Measurements from ENCODE around the gene DDIT3. TPM values are rescaled to one million over a fixed set of nuclear protein-coding genes. Genes with fewer than 3 reads are reported as not detected.
"Not testable (repeated sequence)": the region's sequence is repeated elsewhere in the genome, so short reads cannot be mapped to it uniquely, and the experiment has no call there.

The DDIT3 gene
- polyA plus RNA-seq, 1 donor from 2014 or later: 24.0 TPM

- Histone ChIP-seq H4K20me1 (ENCODE audit: insufficient read depth) (no peaks in the 10 kb centered on the region), H3K9ac (ENCODE audit: low read length) (peak overlapping the region; percentile 87)
Observed at GRCh38 chr12:57518920-57519795, 1.2 kb downstream of the DDIT3 start.

DNA sequence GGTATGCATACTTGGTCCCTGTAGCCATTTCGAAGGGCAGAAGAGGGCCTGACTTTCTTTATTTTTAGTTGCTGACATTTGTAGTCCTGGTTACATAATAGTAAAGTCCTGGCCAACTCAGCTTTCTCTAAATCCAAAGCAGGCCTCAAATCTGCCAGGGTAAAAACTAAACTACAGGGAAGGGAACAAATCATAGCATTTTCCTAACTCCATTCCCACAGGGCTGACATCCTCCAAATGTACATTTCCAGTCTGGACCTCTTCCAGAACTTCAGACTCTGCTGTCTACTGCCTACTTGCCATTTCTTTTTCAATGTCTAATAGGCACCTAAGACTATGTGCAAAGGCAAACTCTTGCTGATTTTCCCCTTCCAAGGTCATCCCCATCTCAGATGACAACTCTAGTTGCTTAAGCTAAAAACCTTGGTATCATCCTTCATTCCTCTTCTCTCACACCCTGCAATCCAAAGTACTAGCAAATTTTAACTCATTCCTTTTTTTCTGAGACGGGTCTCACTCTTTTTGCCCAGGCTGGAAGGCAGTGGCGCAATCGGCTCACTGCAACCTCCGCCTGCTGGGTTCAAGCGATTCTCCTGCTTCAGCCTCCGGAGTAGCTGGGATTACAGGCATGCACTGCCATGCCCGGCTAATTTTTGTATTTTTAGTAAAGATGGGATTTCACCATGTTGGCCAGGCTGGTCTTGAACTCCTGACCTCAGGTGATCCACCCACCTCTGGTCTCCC, 2.0 kb downstream of the DDIT3 start:
- H3K27ac ChIP-seq (ENCODE audit: low read length): no peak overlapping the region
- no peaks in the 10 kb centered on the region for H3K36me3 ChIP-seq (ENCODE audit: insufficient read depth, low read length)
- H3K27me3 ChIP-seq (ENCODE audit: insufficient read depth, low read depth, low read length): no peaks in the 10 kb centered on the region
- H3K4me3 ChIP-seq (ENCODE audit: low read length): no peak overlapping the region
- peaks cover under 1% of the 10 kb centered on the region for H3F3A ChIP-seq (ENCODE audit: insufficient read depth, low read length, poor library complexity, severe bottlenecking)
- no peak overlapping the region for H3K9ac ChIP-seq (ENCODE audit: low read length)
- no peak for TF ChIP-seq SMC3 (conservative IDR thresholded peaks at IDR 0.05; ENCODE audit: poor library complexity)
- TF ChIP-seq EP300 (conservative IDR thresholded peaks at IDR 0.05; ENCODE audit: poor library complexity, severe bottlenecking): no peak
- TF ChIP-seq RAD21 (conservative IDR thresholded peaks at IDR 0.05): no peak
- no peak for TF ChIP-seq POLR2AphosphoS5 (IDR thresholded peaks at IDR 0.05)
- TF ChIP-seq, protein P1, sequence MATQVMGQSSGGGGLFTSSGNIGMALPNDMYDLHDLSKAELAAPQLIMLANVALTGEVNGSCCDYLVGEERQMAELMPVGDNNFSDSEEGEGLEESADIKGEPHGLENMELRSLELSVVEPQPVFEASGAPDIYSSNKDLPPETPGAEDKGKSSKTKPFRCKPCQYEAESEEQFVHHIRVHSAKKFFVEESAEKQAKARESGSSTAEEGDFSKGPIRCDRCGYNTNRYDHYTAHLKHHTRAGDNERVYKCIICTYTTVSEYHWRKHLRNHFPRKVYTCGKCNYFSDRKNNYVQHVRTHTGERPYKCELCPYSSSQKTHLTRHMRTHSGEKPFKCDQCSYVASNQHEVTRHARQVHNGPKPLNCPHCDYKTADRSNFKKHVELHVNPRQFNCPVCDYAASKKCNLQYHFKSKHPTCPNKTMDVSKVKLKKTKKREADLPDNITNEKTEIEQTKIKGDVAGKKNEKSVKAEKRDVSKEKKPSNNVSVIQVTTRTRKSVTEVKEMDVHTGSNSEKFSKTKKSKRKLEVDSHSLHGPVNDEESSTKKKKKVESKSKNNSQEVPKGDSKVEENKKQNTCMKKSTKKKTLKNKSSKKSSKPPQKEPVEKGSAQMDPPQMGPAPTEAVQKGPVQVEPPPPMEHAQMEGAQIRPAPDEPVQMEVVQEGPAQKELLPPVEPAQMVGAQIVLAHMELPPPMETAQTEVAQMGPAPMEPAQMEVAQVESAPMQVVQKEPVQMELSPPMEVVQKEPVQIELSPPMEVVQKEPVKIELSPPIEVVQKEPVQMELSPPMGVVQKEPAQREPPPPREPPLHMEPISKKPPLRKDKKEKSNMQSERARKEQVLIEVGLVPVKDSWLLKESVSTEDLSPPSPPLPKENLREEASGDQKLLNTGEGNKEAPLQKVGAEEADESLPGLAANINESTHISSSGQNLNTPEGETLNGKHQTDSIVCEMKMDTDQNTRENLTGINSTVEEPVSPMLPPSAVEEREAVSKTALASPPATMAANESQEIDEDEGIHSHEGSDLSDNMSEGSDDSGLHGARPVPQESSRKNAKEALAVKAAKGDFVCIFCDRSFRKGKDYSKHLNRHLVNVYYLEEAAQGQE (IDR thresholded peaks at IDR 0.05; ENCODE audit: borderline replicate concordance): no peak
- no peak for TF ChIP-seq TAF1 (IDR thresholded peaks at IDR 0.05; ENCODE audit: low read depth)
- no peak for TF ChIP-seq MXI1 (conservative IDR thresholded peaks at IDR 0.05; ENCODE audit: poor library complexity, severe bottlenecking)
- TF ChIP-seq, protein P2, sequence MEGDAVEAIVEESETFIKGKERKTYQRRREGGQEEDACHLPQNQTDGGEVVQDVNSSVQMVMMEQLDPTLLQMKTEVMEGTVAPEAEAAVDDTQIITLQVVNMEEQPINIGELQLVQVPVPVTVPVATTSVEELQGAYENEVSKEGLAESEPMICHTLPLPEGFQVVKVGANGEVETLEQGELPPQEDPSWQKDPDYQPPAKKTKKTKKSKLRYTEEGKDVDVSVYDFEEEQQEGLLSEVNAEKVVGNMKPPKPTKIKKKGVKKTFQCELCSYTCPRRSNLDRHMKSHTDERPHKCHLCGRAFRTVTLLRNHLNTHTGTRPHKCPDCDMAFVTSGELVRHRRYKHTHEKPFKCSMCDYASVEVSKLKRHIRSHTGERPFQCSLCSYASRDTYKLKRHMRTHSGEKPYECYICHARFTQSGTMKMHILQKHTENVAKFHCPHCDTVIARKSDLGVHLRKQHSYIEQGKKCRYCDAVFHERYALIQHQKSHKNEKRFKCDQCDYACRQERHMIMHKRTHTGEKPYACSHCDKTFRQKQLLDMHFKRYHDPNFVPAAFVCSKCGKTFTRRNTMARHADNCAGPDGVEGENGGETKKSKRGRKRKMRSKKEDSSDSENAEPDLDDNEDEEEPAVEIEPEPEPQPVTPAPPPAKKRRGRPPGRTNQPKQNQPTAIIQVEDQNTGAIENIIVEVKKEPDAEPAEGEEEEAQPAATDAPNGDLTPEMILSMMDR (IDR thresholded peaks at IDR 0.05; ENCODE audit: poor library complexity, severe bottlenecking): no peak
- TF ChIP-seq EZH2 (IDR thresholded peaks at IDR 0.05; ENCODE audit: borderline replicate concordance, insufficient read depth, low read length, poor library complexity, severe bottlenecking): no peak
- no peak overlapping the region for H2AFZ ChIP-seq (ENCODE audit: low read depth, low read length)
- H3K9me3 ChIP-seq (ENCODE audit: low read length): no peaks in the 10 kb centered on the region
- no peak overlapping the region for H3K4me2 ChIP-seq (ENCODE audit: low read length)
- no peaks in the 10 kb centered on the region for H3K9me2 ChIP-seq (ENCODE audit: insufficient read depth, low read length)
- H3K79me2 ChIP-seq (replicated peaks; ENCODE audit: insufficient read depth, low read length): peaks cover 19% of the 10 kb centered on the region
- no peaks in the 10 kb centered on the region for H4K20me1 ChIP-seq (ENCODE audit: insufficient read depth)

More at GRCh38 chr12:57518920-57519795, 1.2 kb downstream of the DDIT3 start:
- Histone ChIP-seq H3K4me2 (ENCODE audit: low read length) (peak overlapping the region; percentile 99), H3K9me3 (ENCODE audit: low read length) (no peaks in the 10 kb centered on the region), H3K27ac (ENCODE audit: low read length) (peak overlapping the region; percentile 88), H3K27me3 (ENCODE audit: insufficient read depth, low read depth, low read length) (no peaks in the 10 kb centered on the region), H3K9me2 (ENCODE audit: insufficient read depth, low read length) (no peaks in the 10 kb centered on the region), H2AFZ (ENCODE audit: low read depth, low read length) (no peak overlapping the region), H3F3A (ENCODE audit: insufficient read depth, low read length, poor library complexity, severe bottlenecking) (peaks cover 4% of the 10 kb centered on the region), H3K4me3 (ENCODE audit: low read length) (peak overlapping the region; percentile 86), H3K79me2 (replicated peaks; ENCODE audit: insufficient read depth, low read length) (peaks cover 19% of the 10 kb centered on the region), H3K36me3 (ENCODE audit: insufficient read depth, low read length) (no peaks in the 10 kb centered on the region)
- TF ChIP-seq TAF1 (IDR thresholded peaks at IDR 0.05; ENCODE audit: low read depth) (no peak), RAD21 (conservative IDR thresholded peaks at IDR 0.05) (no peak), EZH2 (IDR thresholded peaks at IDR 0.05; ENCODE audit: borderline replicate concordance, insufficient read depth, low read length, poor library complexity, severe bottlenecking) (no peak), SMC3 (conservative IDR thresholded peaks at IDR 0.05; ENCODE audit: poor library complexity) (no peak), MXI1 (conservative IDR thresholded peaks at IDR 0.05; ENCODE audit: poor library complexity, severe bottlenecking) (no peak), EP300 (conservative IDR thresholded peaks at IDR 0.05; ENCODE audit: poor library complexity, severe bottlenecking) (no peak), POLR2AphosphoS5 (IDR thresholded peaks at IDR 0.05) (no peak)
- TF ChIP-seq, protein P2 (IDR thresholded peaks at IDR 0.05; ENCODE audit: poor library complexity, severe bottlenecking): no peak

DNA sequence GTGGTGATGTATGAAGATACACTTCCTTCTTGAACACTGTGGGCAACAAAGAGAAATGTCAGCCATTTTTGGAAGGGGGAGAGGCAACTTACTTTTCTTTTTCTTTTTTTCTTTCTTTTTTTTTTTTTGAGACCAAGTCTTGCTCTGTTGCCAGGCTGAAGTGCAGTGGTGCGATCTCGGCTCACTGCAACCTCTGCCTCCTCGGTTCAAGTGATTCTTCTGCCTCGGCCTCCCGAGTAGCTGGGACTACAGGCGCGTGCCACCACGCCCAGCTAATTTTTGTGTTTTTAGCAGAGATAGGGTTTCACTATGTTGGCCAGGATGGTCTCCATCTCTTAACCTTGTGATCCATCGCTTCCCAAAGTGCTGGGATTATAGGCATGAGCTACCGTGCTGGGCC, 2.6 kb downstream of the DDIT3 start:
- not testable (repeated sequence) for H3K27me3 ChIP-seq (ENCODE audit: insufficient read depth, low read depth, low read length); H3K36me3 ChIP-seq (ENCODE audit: insufficient read depth, low read length); H2AFZ ChIP-seq (ENCODE audit: low read depth, low read length); H4K20me1 ChIP-seq (ENCODE audit: insufficient read depth); H3K9me3 ChIP-seq (ENCODE audit: low read length); H3K9ac ChIP-seq (ENCODE audit: low read length); H3K4me2 ChIP-seq (ENCODE audit: low read length); H3K9me2 ChIP-seq (ENCODE audit: insufficient read depth, low read length); H3K4me3 ChIP-seq (ENCODE audit: low read length); H3K27ac ChIP-seq (ENCODE audit: low read length); H3F3A ChIP-seq (ENCODE audit: insufficient read depth, low read length, poor library complexity, severe bottlenecking)
- H3K79me2 ChIP-seq (replicated peaks; ENCODE audit: insufficient read depth, low read length): peaks cover 19% of the 10 kb centered on the region
